ENCODE data around the gene NLRC5. TPM values are rescaled to one million over a fixed set of nuclear protein-coding genes. Genes with fewer than 3 reads are reported as not detected.

NLRC5 gene
- total RNA-seq, 2 donors from 2014 or later = 0.64 to 0.97 TPM

DNA sequence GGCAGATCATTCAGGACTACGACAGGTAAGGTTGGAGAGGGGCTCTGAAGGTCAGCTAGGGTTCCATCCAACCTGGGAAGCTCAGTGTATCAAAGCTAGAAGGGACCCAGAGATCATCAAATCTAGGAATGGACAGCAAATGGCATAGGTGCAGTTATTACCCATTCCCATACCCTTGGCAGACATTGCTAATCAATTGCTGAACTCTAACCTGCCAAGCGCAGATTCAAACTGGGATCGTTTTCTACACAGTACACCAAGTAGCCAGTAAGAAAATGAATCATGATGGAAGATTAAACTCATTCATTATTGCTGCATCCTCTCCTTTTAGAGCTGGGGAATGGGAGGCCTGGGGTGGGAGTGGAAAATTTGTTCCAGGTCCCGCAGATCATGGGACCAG, 136.6 kb downstream of the NLRC5 start:
- no peak for DNase-seq
- Mint-ChIP-seq H3K4me3 (no peak overlapping the region), H3K9me3 (no peaks in the 10 kb centered on the region), H3K27ac (no peak overlapping the region), H3K27me3 (ENCODE audit: insufficient read depth) (no peaks in the 10 kb centered on the region), H3K36me3 (ENCODE audit: low read depth) (no peaks in the 10 kb centered on the region), H3K4me1 (no peaks in the 10 kb centered on the region)
- H3K36me3 ChIP-seq (ENCODE audit: control insufficient read depth, insufficient read depth, low read length) = no peaks in the 10 kb centered on the region
- H3K9ac ChIP-seq (ENCODE audit: extremely low read depth, low read length, poor library complexity, severe bottlenecking) = no peak overlapping the region
- H3K27ac ChIP-seq (ENCODE audit: low read depth, low read length) = no peak overlapping the region
- H3K9me3 ChIP-seq (ENCODE audit: control insufficient read depth, low read length) = no peaks in the 10 kb centered on the region
- no peak overlapping the region for H3K4me3 ChIP-seq (ENCODE audit: low read length)
- no peaks in the 10 kb centered on the region for H3K4me1 ChIP-seq (ENCODE audit: control insufficient read depth, insufficient read depth, low read length)
- H3K27me3 ChIP-seq (ENCODE audit: control insufficient read depth, insufficient read depth, low read length, poor library complexity, severe bottlenecking) = no peaks in the 10 kb centered on the region
- TF ChIP-seq, protein P1, sequence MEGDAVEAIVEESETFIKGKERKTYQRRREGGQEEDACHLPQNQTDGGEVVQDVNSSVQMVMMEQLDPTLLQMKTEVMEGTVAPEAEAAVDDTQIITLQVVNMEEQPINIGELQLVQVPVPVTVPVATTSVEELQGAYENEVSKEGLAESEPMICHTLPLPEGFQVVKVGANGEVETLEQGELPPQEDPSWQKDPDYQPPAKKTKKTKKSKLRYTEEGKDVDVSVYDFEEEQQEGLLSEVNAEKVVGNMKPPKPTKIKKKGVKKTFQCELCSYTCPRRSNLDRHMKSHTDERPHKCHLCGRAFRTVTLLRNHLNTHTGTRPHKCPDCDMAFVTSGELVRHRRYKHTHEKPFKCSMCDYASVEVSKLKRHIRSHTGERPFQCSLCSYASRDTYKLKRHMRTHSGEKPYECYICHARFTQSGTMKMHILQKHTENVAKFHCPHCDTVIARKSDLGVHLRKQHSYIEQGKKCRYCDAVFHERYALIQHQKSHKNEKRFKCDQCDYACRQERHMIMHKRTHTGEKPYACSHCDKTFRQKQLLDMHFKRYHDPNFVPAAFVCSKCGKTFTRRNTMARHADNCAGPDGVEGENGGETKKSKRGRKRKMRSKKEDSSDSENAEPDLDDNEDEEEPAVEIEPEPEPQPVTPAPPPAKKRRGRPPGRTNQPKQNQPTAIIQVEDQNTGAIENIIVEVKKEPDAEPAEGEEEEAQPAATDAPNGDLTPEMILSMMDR (conservative IDR thresholded peaks at IDR 0.05) = no peak
- 91 to 96% methylated on average over 4 of the region's 4 CpGs for WGBS, 2 experiments (ENCODE audit: insufficient coverage in 1 of 2, insufficient read length in 1 of 2)

- H3K9me3 ChIP-seq (ENCODE audit: control insufficient read depth, low read length) = no peaks in the 10 kb centered on the region
- H3K4me3 ChIP-seq (ENCODE audit: low read length) = no peak overlapping the region
- no peak overlapping the region for H3K9ac ChIP-seq (ENCODE audit: extremely low read depth, low read length, poor library complexity, severe bottlenecking)
- H3K4me3 Mint-ChIP-seq = no peak overlapping the region
- DNase-seq = no peak
- H3K36me3 Mint-ChIP-seq (ENCODE audit: low read depth) = no peaks in the 10 kb centered on the region
- H3K4me1 Mint-ChIP-seq = no peaks in the 10 kb centered on the region
- H3K36me3 ChIP-seq (ENCODE audit: control insufficient read depth, insufficient read depth, low read length) = no peaks in the 10 kb centered on the region
- 89% methylated on average over 4 of the region's 4 CpGs; no CpG with 5 or more reads in 1 of the 2 experiments for WGBS, 2 experiments (ENCODE audit: insufficient coverage in 1 of 2, insufficient read length in 1 of 2)
- no peak overlapping the region for H3K27ac ChIP-seq (ENCODE audit: low read depth, low read length)
- H3K27me3 Mint-ChIP-seq (ENCODE audit: insufficient read depth) = no peaks in the 10 kb centered on the region
- H3K27ac Mint-ChIP-seq = no peak overlapping the region
- H3K27me3 ChIP-seq (ENCODE audit: control insufficient read depth, insufficient read depth, low read length, poor library complexity, severe bottlenecking) = no peaks in the 10 kb centered on the region
- TF ChIP-seq, protein P1 (conservative IDR thresholded peaks at IDR 0.05) = no peak
- no peaks in the 10 kb centered on the region for H3K4me1 ChIP-seq (ENCODE audit: control insufficient read depth, insufficient read depth, low read length)
- H3K9me3 Mint-ChIP-seq = no peaks in the 10 kb centered on the region
Measured at GRCh38 chr16:57126411-57126810, 137.1 kb downstream of the NLRC5 start.

DNA sequence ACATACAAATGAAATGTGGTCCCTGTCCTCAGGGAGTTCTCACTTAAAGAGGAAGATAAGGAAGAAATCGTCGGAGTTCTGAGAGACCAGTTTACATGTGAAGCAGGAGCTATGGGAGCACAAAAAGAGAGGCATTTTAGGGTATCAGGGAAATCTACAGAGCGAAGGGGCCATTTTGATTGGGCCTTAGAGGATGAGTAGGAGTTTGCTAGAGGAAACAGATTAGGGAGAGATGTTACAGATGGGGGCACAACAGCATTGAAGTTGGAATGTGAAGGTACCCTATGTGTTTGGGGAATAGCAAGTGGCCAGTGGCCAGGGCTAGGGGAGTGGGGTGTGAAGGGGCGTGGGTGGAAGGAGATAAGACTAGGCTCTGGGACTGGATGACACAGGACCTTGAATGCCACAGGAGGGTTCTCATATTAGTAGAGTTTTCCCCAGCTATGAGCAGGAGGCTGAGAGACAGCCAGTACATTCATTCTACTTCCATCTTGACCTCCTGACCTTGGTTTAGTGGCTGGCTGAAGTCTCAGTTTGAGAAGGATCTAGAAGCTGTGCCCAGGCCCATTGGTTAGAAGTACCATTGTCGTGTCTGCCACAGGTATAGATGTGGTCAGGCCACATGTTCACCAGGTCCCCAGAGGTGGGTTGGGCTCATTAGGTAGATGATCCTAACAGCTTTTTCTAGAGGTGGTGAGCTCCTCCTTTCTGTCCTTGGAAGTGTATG, 137.8 kb downstream of the NLRC5 start:
- no peak for DNase-seq
- Mint-ChIP-seq H3K27ac (no peak overlapping the region), H3K4me3 (no peak overlapping the region), H3K27me3 (ENCODE audit: insufficient read depth) (no peaks in the 10 kb centered on the region), H3K4me1 (no peaks in the 10 kb centered on the region), H3K36me3 (ENCODE audit: low read depth) (no peaks in the 10 kb centered on the region), H3K9me3 (no peaks in the 10 kb centered on the region)
- H3K9me3 ChIP-seq (ENCODE audit: control insufficient read depth, low read length) = no peaks in the 10 kb centered on the region
- H3K36me3 ChIP-seq (ENCODE audit: control insufficient read depth, insufficient read depth, low read length) = no peaks in the 10 kb centered on the region
- H3K27me3 ChIP-seq (ENCODE audit: control insufficient read depth, insufficient read depth, low read length, poor library complexity, severe bottlenecking) = no peaks in the 10 kb centered on the region
- H3K4me1 ChIP-seq (ENCODE audit: control insufficient read depth, insufficient read depth, low read length) = no peaks in the 10 kb centered on the region
- WGBS, 2 experiments (ENCODE audit: insufficient coverage in 1 of 2, insufficient read length in 1 of 2) = 92 to 93% methylated on average over 5 of the region's 5 CpGs
- TF ChIP-seq, protein P1 (conservative IDR thresholded peaks at IDR 0.05) = no peak
- H3K4me3 ChIP-seq (ENCODE audit: low read length) = no peak overlapping the region
- H3K27ac ChIP-seq (ENCODE audit: low read depth, low read length) = no peak overlapping the region
- no peak overlapping the region for H3K9ac ChIP-seq (ENCODE audit: extremely low read depth, low read length, poor library complexity, severe bottlenecking)

Data from endodermal cell (in vitro differentiated cells).